Esophagus (tissue), 2 donors: ENCODE data around the gene GPT2. TPM values are rescaled to one million over a fixed set of nuclear protein-coding genes. Genes with fewer than 3 reads are reported as not detected.

Source experiments
- H3K27ac ChIP-seq, 2 donors: one replicate each; pipeline ENCODE4 v1.5.1; 2013; ENCODE audit warnings: low read depth in 2 of 2, mild to moderate bottlenecking in 2 of 2, inconsistent platforms in 1 of 2, low read length in 1 of 2, moderate library complexity in 1 of 2
- H3K27me3 ChIP-seq, 2 donors: one replicate each; pipeline ENCODE4 v1.6.1; 2013; ENCODE audit warnings: low read length in 2 of 2, control low read depth in 1 of 2, mild to moderate bottlenecking in 1 of 2; ENCODE audit not compliant: insufficient read depth in 2 of 2, control insufficient read depth in 1 of 2
- H3K36me3 ChIP-seq, 2 donors: one replicate each; pipeline ENCODE4 v1.6.1; 2013; ENCODE audit warnings: low read length in 1 of 2; ENCODE audit not compliant: control insufficient read depth in 2 of 2, insufficient read depth in 2 of 2
- H3K4me1 ChIP-seq, 2 donors: one replicate each; pipeline ENCODE4 v1.6.1; 2013; ENCODE audit warnings: low read length in 1 of 2; ENCODE audit not compliant: control insufficient read depth in 2 of 2, insufficient read depth in 2 of 2
- H3K4me3 ChIP-seq, 2 donors: one replicate each; pipeline ENCODE4 v1.5.1; 2013; ENCODE audit warnings: low read length in 2 of 2, mild to moderate bottlenecking in 2 of 2, low read depth in 1 of 2, moderate library complexity in 1 of 2
- H3K9me3 ChIP-seq, 2 donors: one replicate each; pipeline ENCODE4 v1.6.1; 2013; ENCODE audit warnings: mild to moderate bottlenecking in 2 of 2, low read depth in 1 of 2, low read length in 1 of 2, moderate library complexity in 1 of 2; ENCODE audit not compliant: control insufficient read depth in 2 of 2, insufficient read depth in 1 of 2
- WGBS, 2 donors: extraction: QIAGEN DNeasy Blood & Tissue Kit; methylation state at CpG; one replicate each; pipeline ENCODE4 v1.1.7; 2013; 5-methylcytosine and 5-hydroxymethylcytosine counted together
- polyA plus RNA-seq, 2 donors: library from polyadenylated mRNA; stranded (reverse); fragments of 200-250 nt; gene quantifications; one replicate each; pipeline ENCODE4 v1.2.3, GENCODE V29; 2013
- donor health status: healthy with polysubstance abuse.
- donor health status: Bipolar disorder and iron deficiency.

The GPT2 gene
- polyA plus RNA-seq, 2 donors = 53.8 to 65.8 TPM

DNA sequence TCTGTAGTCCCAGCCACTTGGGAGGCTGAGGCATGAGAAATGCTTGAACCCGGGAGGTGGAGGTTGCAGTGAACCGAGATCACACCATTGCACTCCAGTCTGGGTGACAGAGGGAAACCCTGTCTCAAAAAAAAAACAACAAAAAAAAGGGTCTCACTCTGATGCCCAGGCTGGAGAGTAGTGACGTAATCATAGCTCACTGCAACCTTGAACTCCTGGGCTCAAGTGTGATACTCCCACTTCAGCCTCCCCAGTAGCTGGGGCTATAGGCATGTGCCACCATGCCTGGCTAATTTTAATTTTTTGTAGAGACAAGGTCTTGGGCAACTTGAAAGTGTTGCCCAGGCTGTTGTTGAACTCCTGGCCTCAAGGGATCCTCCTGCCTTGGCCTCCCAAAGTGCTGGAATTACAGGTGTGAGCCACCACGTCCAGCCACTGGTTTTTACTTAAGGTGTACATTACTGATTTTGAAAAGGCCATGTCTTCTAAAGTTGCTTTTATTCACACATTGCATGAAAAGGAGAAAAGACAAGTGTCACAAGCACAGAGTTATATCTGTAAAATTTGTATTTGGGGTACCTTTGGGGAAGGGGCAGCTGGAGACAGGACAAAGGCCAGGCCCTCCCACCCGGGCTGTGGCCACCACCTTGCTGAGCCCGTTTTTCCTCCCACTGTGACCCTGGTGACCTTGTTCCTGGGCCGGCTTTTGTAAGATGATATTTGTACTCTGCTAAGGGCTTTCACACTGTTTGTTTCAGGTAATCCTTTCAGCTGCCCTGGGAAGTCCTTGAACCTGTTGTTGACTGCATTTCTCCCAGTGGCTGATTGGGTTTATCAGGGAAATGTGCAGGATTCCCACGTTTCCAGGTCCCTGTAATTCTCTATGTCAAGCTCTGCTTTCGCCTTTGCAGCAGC, 11.5 kb downstream of the GPT2 start:
- H3K9me3 ChIP-seq = no peaks in the 10 kb centered on the region
- no peak overlapping the region for H3K4me3 ChIP-seq
- H3K4me1 ChIP-seq = peaks cover 9 to 31% of the 10 kb centered on the region in 2 donors
- peaks cover 3 to 19% of the 10 kb centered on the region in 2 donors for H3K36me3 ChIP-seq
- H3K27me3 ChIP-seq = no peaks in the 10 kb centered on the region
- 62 to 68% methylated on average over 9 of the region's 9 CpGs for WGBS, 2 donors
- H3K27ac ChIP-seq = peak overlapping the region; percentile 40 to 70

GRCh38 chr16:46896314-46896968, 12.3 kb downstream of the GPT2 start:
- 60 to 68% methylated on average over 7 of the region's 7 CpGs for WGBS, 2 donors
- no peaks in the 10 kb centered on the region for H3K9me3 ChIP-seq
- H3K36me3 ChIP-seq = peaks cover 3 to 20% of the 10 kb centered on the region in 2 donors
- no peaks in the 10 kb centered on the region for H3K27me3 ChIP-seq
- peak overlapping the region; percentile 3 to 70 for H3K27ac ChIP-seq
- H3K4me1 ChIP-seq = peaks cover 9 to 38% of the 10 kb centered on the region in 2 donors
- H3K4me3 ChIP-seq = no peak overlapping the region

GRCh38 chr16:46897471-46897870, 13.3 kb downstream of the GPT2 start:
- no peak overlapping the region for H3K4me3 ChIP-seq
- H3K9me3 ChIP-seq = no peaks in the 10 kb centered on the region
- peak overlapping the region; percentile 26 to 78 for H3K27ac ChIP-seq
- peaks cover 5 to 23% of the 10 kb centered on the region in 2 donors for H3K36me3 ChIP-seq
- WGBS, 2 donors = 56 to 67% methylated on average over 10 of the region's 10 CpGs
- H3K27me3 ChIP-seq = no peaks in the 10 kb centered on the region
- peaks cover 9 to 47% of the 10 kb centered on the region in 2 donors for H3K4me1 ChIP-seq

- Histone ChIP-seq H3K9me3 (no peaks in the 10 kb centered on the region), H3K4me1 (peaks cover 9 to 47% of the 10 kb centered on the region in 2 donors), H3K27ac (peak overlapping the region in 1 of 2 donors; percentile 78), H3K36me3 (peaks cover 5 to 23% of the 10 kb centered on the region in 2 donors), H3K27me3 (no peaks in the 10 kb centered on the region), H3K4me3 (no peak overlapping the region)
- WGBS, 2 donors = 74 to 88% methylated on average over 13 of the region's 13 CpGs
Measured at GRCh38 chr16:46898006-46898405, 13.8 kb downstream of the GPT2 start.

- Histone ChIP-seq H3K27ac (peak overlapping the region; percentile 83 to 94), H3K36me3 (peaks cover 5 to 22% of the 10 kb centered on the region in 2 donors), H3K4me3 (no peak overlapping the region), H3K27me3 (no peaks in the 10 kb centered on the region), H3K4me1 (peaks cover 13 to 41% of the 10 kb centered on the region in 2 donors), H3K9me3 (no peaks in the 10 kb centered on the region)
- WGBS, 2 donors = 61 to 71% methylated on average over 9 of the region's 9 CpGs
Measured at GRCh38 chr16:46899443-46900143, 15.4 kb downstream of the GPT2 start.

DNA sequence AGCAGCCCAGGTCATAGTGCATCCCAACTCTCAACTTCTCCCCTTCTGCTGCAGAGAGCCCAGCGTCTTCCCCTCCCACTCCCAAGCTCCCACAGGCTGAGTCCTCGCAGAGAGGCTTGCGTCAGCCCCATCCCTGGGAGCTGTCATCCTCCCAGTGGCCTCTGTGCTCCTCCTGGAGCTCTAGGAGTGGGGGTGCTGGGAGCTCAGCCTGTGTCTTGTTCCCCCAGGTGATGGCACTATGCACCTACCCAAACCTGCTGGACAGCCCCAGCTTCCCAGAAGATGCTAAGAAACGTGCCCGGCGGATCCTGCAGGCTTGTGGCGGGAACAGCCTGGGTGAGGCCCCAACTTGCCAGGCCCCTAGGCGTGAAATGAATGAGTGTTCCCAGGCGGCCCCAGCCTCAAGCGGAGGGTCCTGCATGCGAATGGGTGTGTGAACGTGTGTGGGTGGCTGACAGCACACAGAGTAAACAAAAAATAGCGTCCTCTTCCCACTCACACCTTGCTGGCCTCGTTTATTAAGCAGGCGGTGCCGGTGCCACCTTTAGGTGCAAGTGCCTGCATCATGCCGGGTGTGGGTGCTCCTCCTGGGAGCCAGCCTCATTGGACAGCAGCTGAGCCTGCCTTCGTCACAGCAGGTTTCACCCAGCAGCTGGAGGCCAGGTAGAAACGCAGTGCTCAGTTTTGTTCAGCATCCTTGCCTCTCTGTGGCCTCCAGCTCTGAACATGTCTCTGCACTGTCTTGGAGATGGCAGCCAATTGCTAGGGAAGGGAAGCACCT, 16.5 kb downstream of the GPT2 start:
- Histone ChIP-seq H3K9me3 (no peaks in the 10 kb centered on the region), H3K27me3 (no peaks in the 10 kb centered on the region), H3K36me3 (peaks cover 5 to 22% of the 10 kb centered on the region in 2 donors), H3K4me1 (peaks cover 13 to 41% of the 10 kb centered on the region in 2 donors), H3K27ac (peak overlapping the region; percentile 83 to 94), H3K4me3 (no peak overlapping the region)
- 54 to 74% methylated on average over 19 of the region's 19 CpGs for WGBS, 2 donors

GRCh38 chr16:46901709-46902108, 17.5 kb downstream of the GPT2 start:
- WGBS, 2 donors = 63 to 76% methylated on average over 8 of the region's 8 CpGs
- H3K4me3 ChIP-seq = no peak overlapping the region
- peaks cover 5 to 28% of the 10 kb centered on the region in 2 donors for H3K36me3 ChIP-seq
- H3K27me3 ChIP-seq = no peaks in the 10 kb centered on the region
- no peaks in the 10 kb centered on the region for H3K9me3 ChIP-seq
- peaks cover 13 to 38% of the 10 kb centered on the region in 2 donors for H3K4me1 ChIP-seq
- H3K27ac ChIP-seq = peak overlapping the region; percentile 79 to 94

GRCh38 chr16:46903255-46903905, 19.2 kb downstream of the GPT2 start:
- 69 to 72% methylated on average over 5 of the region's 5 CpGs for WGBS, 2 donors
- Histone ChIP-seq H3K4me1 (peaks cover 13 to 35% of the 10 kb centered on the region in 2 donors), H3K36me3 (peaks cover 10 to 25% of the 10 kb centered on the region in 2 donors), H3K9me3 (no peaks in the 10 kb centered on the region), H3K27me3 (no peaks in the 10 kb centered on the region), H3K4me3 (no peak overlapping the region), H3K27ac (peak overlapping the region; percentile 52 to 86)
